Vagina (tissue), 2 donors: ENCODE results near the gene ST6GAL1.

Experiments used
- POLR2A ChIP-seq, 2 donors: fragments of 450-650 bp; IDR thresholded peaks; one replicate each; pipeline ENCODE4 v1.6.1; 2017; ENCODE audit warnings: antibody characterized with exemption in 2 of 2, mild to moderate bottlenecking in 2 of 2, moderate library complexity in 2 of 2
- TF ChIP-seq, protein P1 (sequence below), 3 experiments: fragments of 450-650 bp in 2 of 3; fragments of 200-600 bp in 1 of 3; sonication (generic) in 1 of 3; IDR thresholded peaks; one replicate each; pipeline ENCODE4 v1.5.1; 2017 to 2019; ENCODE audit warnings: antibody characterized with exemption in 3 of 3, mild to moderate bottlenecking in 2 of 3, moderate library complexity in 2 of 3

GRCh38 chr3:186959029-186959624 is 28.8 kb downstream of the ST6GAL1 start:
- TF ChIP-seq, protein P1, sequence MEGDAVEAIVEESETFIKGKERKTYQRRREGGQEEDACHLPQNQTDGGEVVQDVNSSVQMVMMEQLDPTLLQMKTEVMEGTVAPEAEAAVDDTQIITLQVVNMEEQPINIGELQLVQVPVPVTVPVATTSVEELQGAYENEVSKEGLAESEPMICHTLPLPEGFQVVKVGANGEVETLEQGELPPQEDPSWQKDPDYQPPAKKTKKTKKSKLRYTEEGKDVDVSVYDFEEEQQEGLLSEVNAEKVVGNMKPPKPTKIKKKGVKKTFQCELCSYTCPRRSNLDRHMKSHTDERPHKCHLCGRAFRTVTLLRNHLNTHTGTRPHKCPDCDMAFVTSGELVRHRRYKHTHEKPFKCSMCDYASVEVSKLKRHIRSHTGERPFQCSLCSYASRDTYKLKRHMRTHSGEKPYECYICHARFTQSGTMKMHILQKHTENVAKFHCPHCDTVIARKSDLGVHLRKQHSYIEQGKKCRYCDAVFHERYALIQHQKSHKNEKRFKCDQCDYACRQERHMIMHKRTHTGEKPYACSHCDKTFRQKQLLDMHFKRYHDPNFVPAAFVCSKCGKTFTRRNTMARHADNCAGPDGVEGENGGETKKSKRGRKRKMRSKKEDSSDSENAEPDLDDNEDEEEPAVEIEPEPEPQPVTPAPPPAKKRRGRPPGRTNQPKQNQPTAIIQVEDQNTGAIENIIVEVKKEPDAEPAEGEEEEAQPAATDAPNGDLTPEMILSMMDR (IDR thresholded peaks at IDR 0.05) = no peak
- TF ChIP-seq POLR2A (IDR thresholded peaks at IDR 0.05) = no peak
